Measurements from ENCODE around the gene PDZD4.

PDZD4 gene

DNA sequence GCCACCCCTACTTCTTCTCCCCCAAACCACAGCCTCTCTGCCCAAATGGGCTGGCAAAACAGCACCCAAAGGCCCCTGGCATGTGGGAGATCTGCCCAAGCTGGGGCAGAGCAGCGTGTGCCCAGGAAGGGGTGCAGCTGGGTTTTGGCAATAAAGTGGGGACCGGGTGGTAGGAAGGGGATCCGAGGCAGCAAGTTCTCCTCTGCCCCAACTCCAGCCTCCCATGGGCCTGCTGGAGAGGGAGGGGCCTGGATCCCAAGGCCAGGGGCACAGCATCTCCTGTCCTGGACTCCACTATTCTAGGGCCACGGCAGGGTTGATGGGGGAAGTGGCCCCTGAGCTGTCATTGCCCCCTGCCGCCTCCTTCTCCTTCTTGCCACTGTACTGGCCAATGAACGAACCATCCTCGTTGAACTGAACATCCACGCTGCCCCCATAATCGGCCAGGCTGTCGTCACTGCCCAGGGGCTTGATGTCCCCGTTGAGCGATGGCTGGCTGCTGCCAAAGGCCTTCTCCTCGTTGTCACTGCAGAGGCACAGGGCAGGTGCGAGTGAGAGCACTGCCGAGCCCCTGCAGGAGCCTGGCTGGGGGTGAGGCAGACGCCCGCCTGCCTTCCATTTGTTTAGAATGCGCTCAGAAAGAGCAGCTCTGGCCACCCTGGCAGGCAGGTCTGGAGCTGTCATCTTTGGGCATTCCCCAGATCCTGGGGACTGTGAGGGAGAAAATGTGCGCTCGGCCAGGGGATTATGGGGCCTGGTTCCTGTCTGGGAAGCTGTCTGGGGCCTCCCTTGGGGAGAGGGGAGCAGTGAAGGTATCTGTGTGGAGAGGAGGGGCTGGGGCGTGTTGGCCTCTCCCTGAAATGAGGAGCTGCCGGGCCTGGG, 32.3 kb upstream of the PDZD4 start:
- H3K4me3 ChIP-seq (ENCODE audit: control insufficient read depth, low read depth, low read length): no peak overlapping the region
- DNase-seq (ENCODE audit: low read depth): no peak
- TF ChIP-seq, protein P1, sequence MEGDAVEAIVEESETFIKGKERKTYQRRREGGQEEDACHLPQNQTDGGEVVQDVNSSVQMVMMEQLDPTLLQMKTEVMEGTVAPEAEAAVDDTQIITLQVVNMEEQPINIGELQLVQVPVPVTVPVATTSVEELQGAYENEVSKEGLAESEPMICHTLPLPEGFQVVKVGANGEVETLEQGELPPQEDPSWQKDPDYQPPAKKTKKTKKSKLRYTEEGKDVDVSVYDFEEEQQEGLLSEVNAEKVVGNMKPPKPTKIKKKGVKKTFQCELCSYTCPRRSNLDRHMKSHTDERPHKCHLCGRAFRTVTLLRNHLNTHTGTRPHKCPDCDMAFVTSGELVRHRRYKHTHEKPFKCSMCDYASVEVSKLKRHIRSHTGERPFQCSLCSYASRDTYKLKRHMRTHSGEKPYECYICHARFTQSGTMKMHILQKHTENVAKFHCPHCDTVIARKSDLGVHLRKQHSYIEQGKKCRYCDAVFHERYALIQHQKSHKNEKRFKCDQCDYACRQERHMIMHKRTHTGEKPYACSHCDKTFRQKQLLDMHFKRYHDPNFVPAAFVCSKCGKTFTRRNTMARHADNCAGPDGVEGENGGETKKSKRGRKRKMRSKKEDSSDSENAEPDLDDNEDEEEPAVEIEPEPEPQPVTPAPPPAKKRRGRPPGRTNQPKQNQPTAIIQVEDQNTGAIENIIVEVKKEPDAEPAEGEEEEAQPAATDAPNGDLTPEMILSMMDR (IDR thresholded peaks at IDR 0.05; ENCODE audit: control insufficient read depth, insufficient read depth, low read depth, low read length, missing control alignments): no peak

DNA sequence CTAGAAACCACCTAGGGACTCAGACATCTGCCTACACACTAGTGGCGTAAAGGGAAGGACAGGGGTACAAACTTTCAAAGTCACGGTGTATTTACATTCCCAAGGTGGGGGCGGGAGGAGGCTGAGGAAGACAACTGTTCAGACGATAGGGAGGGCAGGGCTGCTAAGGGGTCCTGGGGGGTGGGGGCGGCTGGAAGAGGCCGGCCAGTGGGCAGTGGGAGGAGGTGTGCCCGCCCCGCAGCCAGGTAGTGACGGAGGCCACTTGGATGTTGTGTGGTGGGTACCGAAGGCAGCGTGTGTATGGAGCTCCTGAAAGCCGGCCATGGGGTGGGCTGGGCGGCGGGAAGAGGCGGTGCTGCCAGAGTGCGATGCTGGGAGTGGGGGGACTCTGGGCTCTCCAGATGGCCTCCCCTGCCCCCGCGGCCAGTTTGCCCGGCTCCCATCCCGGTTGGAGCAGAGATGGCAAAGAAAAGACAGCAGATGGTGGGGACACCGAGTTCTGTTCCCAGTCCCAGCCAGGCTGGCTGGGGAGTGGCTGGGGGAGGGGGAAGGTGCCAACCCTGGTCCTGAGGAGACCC, 31.5 kb upstream of the PDZD4 start:
- DNase-seq (ENCODE audit: low read depth): no peak
- H3K4me3 ChIP-seq (ENCODE audit: control insufficient read depth, low read depth, low read length): no peak overlapping the region
- TF ChIP-seq, protein P1 (IDR thresholded peaks at IDR 0.05; ENCODE audit: control insufficient read depth, insufficient read depth, low read depth, low read length, missing control alignments): no peak

- DNase-seq (ENCODE audit: low read depth): no peak
- H3K4me3 ChIP-seq (ENCODE audit: control insufficient read depth, low read depth, low read length): no peak overlapping the region
- TF ChIP-seq, protein P1 (IDR thresholded peaks at IDR 0.05; ENCODE audit: control insufficient read depth, insufficient read depth, low read depth, low read length, missing control alignments): no peak
Observed at GRCh38 chrX:153861151-153861550, 30.8 kb upstream of the PDZD4 start.

- no peak for DNase-seq (ENCODE audit: low read depth)
- H3K4me3 ChIP-seq (ENCODE audit: control insufficient read depth, low read depth, low read length): no peak overlapping the region
- TF ChIP-seq, protein P1 (IDR thresholded peaks at IDR 0.05; ENCODE audit: control insufficient read depth, insufficient read depth, low read depth, low read length, missing control alignments): no peak
Observed at GRCh38 chrX:153857348-153857903, 27.1 kb upstream of the PDZD4 start.

GRCh38 chrX:153854702-153855101, 24.4 kb upstream of the PDZD4 start:
- no peak overlapping the region for H3K4me3 ChIP-seq (ENCODE audit: control insufficient read depth, low read depth, low read length)
- no peak for DNase-seq (ENCODE audit: low read depth)
- TF ChIP-seq, protein P1 (IDR thresholded peaks at IDR 0.05; ENCODE audit: control insufficient read depth, insufficient read depth, low read depth, low read length, missing control alignments): no peak

- DNase-seq (ENCODE audit: low read depth): no peak
- H3K4me3 ChIP-seq (ENCODE audit: control insufficient read depth, low read depth, low read length): no peak overlapping the region
- TF ChIP-seq, protein P1 (IDR thresholded peaks at IDR 0.05; ENCODE audit: control insufficient read depth, insufficient read depth, low read depth, low read length, missing control alignments): no peak
Observed at GRCh38 chrX:153853902-153854267, 23.5 kb upstream of the PDZD4 start.

Data from AG09309 (cell line).